Keratinocyte (primary cell): ENCODE measurements around the gene JMJD1C. TPM values are rescaled to one million over a fixed set of nuclear protein-coding genes. Genes with fewer than 3 reads are reported as not detected.

Source experiments
- DNase-seq: peaks from one replicate; pipeline ENCODE4 v3.0.0-alpha.2; 2011; ENCODE audit warnings: low read depth, missing footprints, low spot score
- FAIRE-seq: peaks from 2 replicates; lab custom pipeline; 2011; peaks lifted over from hg19 to GRCh38; lab: Jason Lieb, UNC
- H2AFZ ChIP-seq: 2 replicates; pipeline ENCODE4 v1.6.0; 2012; ENCODE audit warnings: low read length, control low read depth, inconsistent platforms; ENCODE audit not compliant: control insufficient read depth
- H3K27ac ChIP-seq: 2 replicates; pipeline ENCODE4 v1.5.1; 2011; ENCODE audit warnings: low read length; ENCODE audit not compliant: control insufficient read depth, insufficient read depth
- H3K27me3 ChIP-seq: 3 replicates; pipeline ENCODE4 v1.6.0; 2011; ENCODE audit warnings: low read length; ENCODE audit not compliant: control insufficient read depth, insufficient read depth; ENCODE audit errors: extremely low read depth
- H3K36me3 ChIP-seq, 2 experiments: 2 replicates in 1 of 2; 3 replicates in 1 of 2; pipeline ENCODE4 v1.5.1; 2011; ENCODE audit warnings: low read length in 2 of 2, mild to moderate bottlenecking in 1 of 2; ENCODE audit not compliant: control insufficient read depth in 2 of 2, insufficient read depth in 2 of 2; ENCODE audit errors: extremely low read depth in 1 of 2
- H3K4me1 ChIP-seq: 3 replicates; pipeline ENCODE4 v1.5.1; 2011; ENCODE audit warnings: low read length; ENCODE audit not compliant: control insufficient read depth, insufficient read depth; ENCODE audit errors: extremely low read depth
- H3K4me2 ChIP-seq: 3 replicates; pipeline ENCODE4 v1.6.0; 2011; ENCODE audit warnings: low read depth, low read length; ENCODE audit not compliant: control insufficient read depth, insufficient read depth; ENCODE audit errors: extremely low read depth
- H3K4me3 ChIP-seq, 3 experiments: fragments of 200-600 bp in 1 of 3; sonication (generic) in 1 of 3; 2 replicates in 2 of 3; 3 replicates in 1 of 3; pipeline ENCODE4 v1.5.1; 2011 to 2016; ENCODE audit warnings: low read length in 3 of 3, mild to moderate bottlenecking in 3 of 3, control low read depth in 2 of 3, inconsistent platforms in 1 of 3, low read depth in 1 of 3, mixed read lengths in 1 of 3, mixed run types in 1 of 3, moderate library complexity in 1 of 3; ENCODE audit not compliant: control insufficient read depth in 2 of 3, insufficient read depth in 2 of 3; ENCODE audit errors: extremely low read depth in 1 of 3
- H3K79me2 ChIP-seq: 2 replicates; pipeline ENCODE4 v1.6.0; 2012; ENCODE audit warnings: low read length; ENCODE audit not compliant: control insufficient read depth, insufficient read depth
- H3K9ac ChIP-seq: 3 replicates; pipeline ENCODE4 v1.6.0; 2011; ENCODE audit warnings: low read length; ENCODE audit not compliant: control insufficient read depth, insufficient read depth; ENCODE audit errors: extremely low read depth
- H3K9me1 ChIP-seq: 3 replicates; pipeline ENCODE4 v1.6.0; 2011; ENCODE audit warnings: low read length; ENCODE audit not compliant: control insufficient read depth, insufficient read depth; ENCODE audit errors: extremely low read depth
- H3K9me3 ChIP-seq: 2 replicates; pipeline ENCODE4 v1.5.1; 2012; ENCODE audit warnings: low read depth, low read length; ENCODE audit not compliant: control insufficient read depth
- H4K20me1 ChIP-seq: 3 replicates; pipeline ENCODE4 v1.6.0; 2011; ENCODE audit warnings: low read length; ENCODE audit not compliant: control insufficient read depth, insufficient read depth; ENCODE audit errors: extremely low read depth
- CTCF ChIP-seq, 3 experiments: IDR thresholded peaks in 1 of 3; conservative IDR thresholded peaks in 1 of 3; optimal IDR thresholded peaks in 1 of 3; 2 replicates in 2 of 3; 3 replicates in 1 of 3; pipeline versions ENCODE3 to v1.5.1; 2011; ENCODE audit warnings: low read length in 3 of 3, mild to moderate bottlenecking in 3 of 3, moderate library complexity in 2 of 3, control low read depth in 1 of 3, inconsistent platforms in 1 of 3; ENCODE audit not compliant: insufficient read depth in 2 of 3; ENCODE audit errors: extremely low read depth in 1 of 3
- EZH2 ChIP-seq: IDR thresholded peaks from one replicate; pipeline ENCODE4 v1.6.1; 2012; ENCODE audit warnings: inconsistent platforms, mild to moderate bottlenecking, low read length, moderate library complexity
- dilution Hi-C: fragments of 300-500 bp; cut with MboI; formaldehyde crosslinking; loops from one replicate; pipeline ENCODE4 v1.7.0; 2020; ENCODE audit warnings: low sequenced_read_pairs; ENCODE audit not compliant: extremely low pct_ligation_motif_present
- polyA plus RNA-seq, 5 experiments: library from polyadenylated mRNA; depleted of rRNA in 3 of 5; stranded (reverse) in 3 of 5; stranded (forward) in 1 of 5; unstranded in 1 of 5; fragments of >200 nt; gene quantifications; 1 replicate in 1 of 5; 2 replicates in 3 of 5; 3 replicates in 1 of 5; pipeline versions ENCODE4 v1.2.1 to v1.2.3, GENCODE V29; 2011 to 2012; ENCODE audit warnings: missing spikeins in 2 of 5, low read depth in 1 of 5, low replicate concordance in 1 of 5

Gene JMJD1C
- polyA plus RNA-seq, 1 donor (not counting 4 experiments of a cell fraction or from before 2014, with no cell fraction given), result 38.2 TPM

GRCh38 chr10:63161592-63161991, 304.2 kb downstream of the JMJD1C start:
- FAIRE-seq, result no peak
- H4K20me1 ChIP-seq, result no peaks in the 10 kb centered on the region
- TF ChIP-seq EZH2 (no peak), CTCF (optimal IDR thresholded peaks at IDR 0.05 in 1 of 3, IDR thresholded peaks at IDR 0.05 in 1 of 3, conservative IDR thresholded peaks at IDR 0.05 in 1 of 3; ENCODE audit: extremely low read depth in 1 of 3, insufficient read depth in 2 of 3, low read length in 3 of 3) (no peak)
- DNase-seq, result no peak
- no peak overlapping the region for H2AFZ ChIP-seq
- no peaks in the 10 kb centered on the region for H3K4me1 ChIP-seq
- no peaks in the 10 kb centered on the region for H3K9me1 ChIP-seq
- no peak overlapping the region for H3K4me2 ChIP-seq
- H3K4me3 ChIP-seq, result no peak overlapping the region
- dilution Hi-C loops, result no loop called here
- H3K9ac ChIP-seq, result no peak overlapping the region
- no peaks in the 10 kb centered on the region for H3K79me2 ChIP-seq
- peaks cover 2 to 12% of the 10 kb centered on the region in 2 experiments for H3K36me3 ChIP-seq
- H3K9me3 ChIP-seq, result no peaks in the 10 kb centered on the region
- no peaks in the 10 kb centered on the region for H3K27me3 ChIP-seq
- no peak overlapping the region for H3K27ac ChIP-seq

- no peak overlapping the region for H3K27ac ChIP-seq
- H3K9me3 ChIP-seq, result no peaks in the 10 kb centered on the region
- no peak overlapping the region for H3K9ac ChIP-seq
- peak; percentile 82 for FAIRE-seq
- H2AFZ ChIP-seq, result no peak overlapping the region
- TF ChIP-seq CTCF (optimal IDR thresholded peaks at IDR 0.05 in 1 of 3, IDR thresholded peaks at IDR 0.05 in 1 of 3, conservative IDR thresholded peaks at IDR 0.05 in 1 of 3; ENCODE audit: extremely low read depth in 1 of 3, insufficient read depth in 2 of 3, low read length in 3 of 3) (peak; percentile 63 to 77 (median 73)), EZH2 (no peak)
- H3K27me3 ChIP-seq, result no peaks in the 10 kb centered on the region
- H3K36me3 ChIP-seq, result no peaks in the 10 kb centered on the region
- no peaks in the 10 kb centered on the region for H3K9me1 ChIP-seq
- no peaks in the 10 kb centered on the region for H4K20me1 ChIP-seq
- no peak overlapping the region for H3K4me3 ChIP-seq
- H3K4me1 ChIP-seq, result no peaks in the 10 kb centered on the region
- H3K79me2 ChIP-seq, result peaks cover 1% of the 10 kb centered on the region
- dilution Hi-C loops, result no loop called here
- H3K4me2 ChIP-seq, result no peak overlapping the region
- DNase-seq, result peak; percentile 68
Measured at GRCh38 chr10:63157845-63158624, 307.7 kb downstream of the JMJD1C start.
